ENCODE measurements around the gene CHURC1.

CHURC1 gene

GRCh38 chr14:64878837-64879634, 35.2 kb upstream of the CHURC1 start:
- Histone ChIP-seq H3K27me3 (ENCODE audit: control insufficient read depth in 1 of 2, insufficient read depth in 2 of 2, low read length in 2 of 2) (peaks cover 21 to 35% of the 10 kb centered on the region in 2 donors), H3K4me3 (ENCODE audit: low read length in 2 of 2) (peak overlapping the region in 1 of 2 donors; percentile 71), H3K9ac (ENCODE audit: low read length in 2 of 2) (no peak overlapping the region), H3K4me1 (ENCODE audit: control insufficient read depth, insufficient read depth, low read length) (peaks cover 10% of the 10 kb centered on the region), H3K27ac (ENCODE audit: low read length) (no peak overlapping the region), H3K36me3 (ENCODE audit: control insufficient read depth in 2 of 2, insufficient read depth in 2 of 2, low read length in 2 of 2) (no peaks in the 10 kb centered on the region), H3K9me3 (ENCODE audit: control insufficient read depth in 2 of 2, low read length in 2 of 2) (no peaks in the 10 kb centered on the region)

- Histone ChIP-seq H3K9ac (ENCODE audit: low read length in 2 of 2) (peak within 1 kb of the TSS in 1 of 2 donors; percentile 19), H3K27ac (ENCODE audit: low read length) (no peak within 1 kb of the TSS), H3K27me3 (ENCODE audit: control insufficient read depth in 1 of 2, insufficient read depth in 2 of 2, low read length in 2 of 2) (peaks cover 21 to 35% of the 10 kb centered on the region in 2 donors), H3K4me3 (ENCODE audit: low read length in 2 of 2) (peak within 1 kb of the TSS; percentile 58 to 71), H3K9me3 (ENCODE audit: control insufficient read depth in 2 of 2, low read length in 2 of 2) (no peaks in the 10 kb centered on the region), H3K4me1 (ENCODE audit: control insufficient read depth, insufficient read depth, low read length) (peaks cover 10% of the 10 kb centered on the region), H3K36me3 (ENCODE audit: control insufficient read depth in 2 of 2, insufficient read depth in 2 of 2, low read length in 2 of 2) (no peaks in the 10 kb centered on the region)
Measured at GRCh38 chr14:64879635-64880220, 34.5 kb upstream of the CHURC1 start, which contains the start of gene SPTB. SPTB (minus strand) TSS chr14:64879907; CDS start chr14:64823094, 56,813 bp downstream.

GRCh38 chr14:64880221-64881121, 33.8 kb upstream of the CHURC1 start:
- peak overlapping the region in 1 of 2 donors; percentile 19 for H3K9ac ChIP-seq (ENCODE audit: low read length in 2 of 2)
- H3K4me1 ChIP-seq (ENCODE audit: control insufficient read depth, insufficient read depth, low read length): peaks cover 10% of the 10 kb centered on the region
- no peaks in the 10 kb centered on the region for H3K9me3 ChIP-seq (ENCODE audit: control insufficient read depth in 2 of 2, low read length in 2 of 2)
- peak overlapping the region; percentile 58 to 71 for H3K4me3 ChIP-seq (ENCODE audit: low read length in 2 of 2)
- H3K36me3 ChIP-seq (ENCODE audit: control insufficient read depth in 2 of 2, insufficient read depth in 2 of 2, low read length in 2 of 2): no peaks in the 10 kb centered on the region
- peaks cover 21 to 33% of the 10 kb centered on the region in 2 donors for H3K27me3 ChIP-seq (ENCODE audit: control insufficient read depth in 1 of 2, insufficient read depth in 2 of 2, low read length in 2 of 2)
- H3K27ac ChIP-seq (ENCODE audit: low read length): no peak overlapping the region

- H3K9ac ChIP-seq (ENCODE audit: low read length in 2 of 2): no peak overlapping the region
- no peak overlapping the region for H3K27ac ChIP-seq (ENCODE audit: low read length)
- H3K4me1 ChIP-seq (ENCODE audit: control insufficient read depth, insufficient read depth, low read length): peaks cover under 1% of the 10 kb centered on the region
- H3K9me3 ChIP-seq (ENCODE audit: control insufficient read depth in 2 of 2, low read length in 2 of 2): no peaks in the 10 kb centered on the region
- H3K27me3 ChIP-seq (ENCODE audit: control insufficient read depth in 1 of 2, insufficient read depth in 2 of 2, low read length in 2 of 2): peaks cover 10 to 11% of the 10 kb centered on the region in 2 donors
- H3K36me3 ChIP-seq (ENCODE audit: control insufficient read depth in 2 of 2, insufficient read depth in 2 of 2, low read length in 2 of 2): no peaks in the 10 kb centered on the region
- no peak overlapping the region for H3K4me3 ChIP-seq (ENCODE audit: low read length in 2 of 2)
Measured at GRCh38 chr14:64885559-64885958, 28.7 kb upstream of the CHURC1 start.

GRCh38 chr14:64889352-64889751, 24.9 kb upstream of the CHURC1 start:
- H3K4me3 ChIP-seq (ENCODE audit: low read length in 2 of 2): no peak overlapping the region
- H3K27ac ChIP-seq (ENCODE audit: low read length): no peak overlapping the region
- H3K27me3 ChIP-seq (ENCODE audit: control insufficient read depth in 1 of 2, insufficient read depth in 2 of 2, low read length in 2 of 2): peaks cover 0 to 2% of the 10 kb centered on the region in 2 donors
- H3K9me3 ChIP-seq (ENCODE audit: control insufficient read depth in 2 of 2, low read length in 2 of 2): no peaks in the 10 kb centered on the region
- no peaks in the 10 kb centered on the region for H3K36me3 ChIP-seq (ENCODE audit: control insufficient read depth in 2 of 2, insufficient read depth in 2 of 2, low read length in 2 of 2)
- no peaks in the 10 kb centered on the region for H3K4me1 ChIP-seq (ENCODE audit: control insufficient read depth, insufficient read depth, low read length)
- H3K9ac ChIP-seq (ENCODE audit: low read length in 2 of 2): no peak overlapping the region

GRCh38 chr14:64891173-64891838, 22.9 kb upstream of the CHURC1 start:
- H3K4me1 ChIP-seq (ENCODE audit: control insufficient read depth, insufficient read depth, low read length): no peaks in the 10 kb centered on the region
- no peak overlapping the region for H3K27ac ChIP-seq (ENCODE audit: low read length)
- no peaks in the 10 kb centered on the region for H3K36me3 ChIP-seq (ENCODE audit: control insufficient read depth in 2 of 2, insufficient read depth in 2 of 2, low read length in 2 of 2)
- no peak overlapping the region for H3K9ac ChIP-seq (ENCODE audit: low read length in 2 of 2)
- peaks cover 0 to 2% of the 10 kb centered on the region in 2 donors for H3K27me3 ChIP-seq (ENCODE audit: control insufficient read depth in 1 of 2, insufficient read depth in 2 of 2, low read length in 2 of 2)
- H3K9me3 ChIP-seq (ENCODE audit: control insufficient read depth in 2 of 2, low read length in 2 of 2): no peaks in the 10 kb centered on the region
- no peak overlapping the region for H3K4me3 ChIP-seq (ENCODE audit: low read length in 2 of 2)

GRCh38 chr14:64891839-64892375, 22.3 kb upstream of the CHURC1 start:
- no peak overlapping the region for H3K4me3 ChIP-seq (ENCODE audit: low read length in 2 of 2)
- H3K27ac ChIP-seq (ENCODE audit: low read length): no peak overlapping the region
- no peaks in the 10 kb centered on the region for H3K4me1 ChIP-seq (ENCODE audit: control insufficient read depth, insufficient read depth, low read length)
- H3K27me3 ChIP-seq (ENCODE audit: control insufficient read depth in 1 of 2, insufficient read depth in 2 of 2, low read length in 2 of 2): peaks cover 0 to 2% of the 10 kb centered on the region in 2 donors
- H3K9ac ChIP-seq (ENCODE audit: low read length in 2 of 2): no peak overlapping the region
- no peaks in the 10 kb centered on the region for H3K36me3 ChIP-seq (ENCODE audit: control insufficient read depth in 2 of 2, insufficient read depth in 2 of 2, low read length in 2 of 2)
- H3K9me3 ChIP-seq (ENCODE audit: control insufficient read depth in 2 of 2, low read length in 2 of 2): no peaks in the 10 kb centered on the region

- H3K27me3 ChIP-seq (ENCODE audit: control insufficient read depth in 1 of 2, insufficient read depth in 2 of 2, low read length in 2 of 2): peaks cover 0 to 3% of the 10 kb centered on the region in 2 donors
Measured at GRCh38 chr14:64899958-64900357, 14.3 kb upstream of the CHURC1 start.

GRCh38 chr14:64906022-64906421, 8.2 kb upstream of the CHURC1 start:
- Histone ChIP-seq H3K9me3 (ENCODE audit: control insufficient read depth in 2 of 2, low read length in 2 of 2) (no peaks in the 10 kb centered on the region), H3K4me1 (ENCODE audit: control insufficient read depth, insufficient read depth, low read length) (no peaks in the 10 kb centered on the region), H3K36me3 (ENCODE audit: control insufficient read depth in 2 of 2, insufficient read depth in 2 of 2, low read length in 2 of 2) (no peaks in the 10 kb centered on the region)

More at GRCh38 chr14:64899958-64900357, 14.3 kb upstream of the CHURC1 start:
- Histone ChIP-seq H3K27ac (ENCODE audit: low read length) (no peak overlapping the region), H3K36me3 (ENCODE audit: control insufficient read depth in 2 of 2, insufficient read depth in 2 of 2, low read length in 2 of 2) (no peaks in the 10 kb centered on the region), H3K9ac (ENCODE audit: low read length in 2 of 2) (no peak overlapping the region), H3K9me3 (ENCODE audit: control insufficient read depth in 2 of 2, low read length in 2 of 2) (no peaks in the 10 kb centered on the region), H3K4me1 (ENCODE audit: control insufficient read depth, insufficient read depth, low read length) (no peaks in the 10 kb centered on the region), H3K4me3 (ENCODE audit: low read length in 2 of 2) (no peak overlapping the region)

More at GRCh38 chr14:64906022-64906421, 8.2 kb upstream of the CHURC1 start:
- Histone ChIP-seq H3K27ac (ENCODE audit: low read length) (no peak overlapping the region), H3K27me3 (ENCODE audit: control insufficient read depth in 1 of 2, insufficient read depth in 2 of 2, low read length in 2 of 2) (peaks cover 0 to 3% of the 10 kb centered on the region in 2 donors), H3K4me3 (ENCODE audit: low read length in 2 of 2) (no peak overlapping the region), H3K9ac (ENCODE audit: low read length in 2 of 2) (no peak overlapping the region)

Measured in stomach smooth muscle (tissue), 2 donors.